ENCODE data around the gene NACC2.

- TF ChIP-seq CTCF (IDR thresholded peaks at IDR 0.05 in 2 of 3, conservative IDR thresholded peaks at IDR 0.05 in 1 of 3; ENCODE audit: control insufficient read depth in 2 of 3, extremely low read depth in 1 of 3, insufficient read depth in 1 of 3, low read depth in 3 of 3, low read length in 3 of 3) (no peak), PKNOX1 (IDR thresholded peaks at IDR 0.05) (no peak), RAD21 (IDR thresholded peaks at IDR 0.05; ENCODE audit: insufficient read depth, low read depth, low read length) (no peak), TARDBP (IDR thresholded peaks at IDR 0.05; ENCODE audit: borderline replicate concordance) (no peak), SUZ12 (IDR thresholded peaks at IDR 0.05; ENCODE audit: unreplicated experiment) (no peak), EP300 (IDR thresholded peaks at IDR 0.05; ENCODE audit: borderline replicate concordance in 1 of 2, control insufficient read depth in 1 of 2, low read depth in 2 of 2, low read length in 2 of 2) (no peak), POLR2AphosphoS2 (IDR thresholded peaks at IDR 0.05; ENCODE audit: low read depth, low read length) (no peak), ZNF24 (IDR thresholded peaks at IDR 0.05) (no peak), RFX5 (IDR thresholded peaks at IDR 0.05; ENCODE audit: low read depth, low read length) (no peak), KDM1A (IDR thresholded peaks at IDR 0.05; ENCODE audit: borderline replicate concordance) (no peak), MYB (IDR thresholded peaks at IDR 0.05; ENCODE audit: borderline replicate concordance, low read depth, low read length) (no peak), ZNF274 (IDR thresholded peaks at IDR 0.05; ENCODE audit: insufficient read depth, insufficient read length) (no peak)
- TF ChIP-seq, protein P1, sequence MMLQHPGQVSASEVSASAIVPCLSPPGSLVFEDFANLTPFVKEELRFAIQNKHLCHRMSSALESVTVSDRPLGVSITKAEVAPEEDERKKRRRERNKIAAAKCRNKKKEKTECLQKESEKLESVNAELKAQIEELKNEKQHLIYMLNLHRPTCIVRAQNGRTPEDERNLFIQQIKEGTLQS (IDR thresholded peaks at IDR 0.05; ENCODE audit: borderline replicate concordance, extremely low read depth, low read depth, low read length) = no peak
- TF ChIP-seq, protein P2, sequence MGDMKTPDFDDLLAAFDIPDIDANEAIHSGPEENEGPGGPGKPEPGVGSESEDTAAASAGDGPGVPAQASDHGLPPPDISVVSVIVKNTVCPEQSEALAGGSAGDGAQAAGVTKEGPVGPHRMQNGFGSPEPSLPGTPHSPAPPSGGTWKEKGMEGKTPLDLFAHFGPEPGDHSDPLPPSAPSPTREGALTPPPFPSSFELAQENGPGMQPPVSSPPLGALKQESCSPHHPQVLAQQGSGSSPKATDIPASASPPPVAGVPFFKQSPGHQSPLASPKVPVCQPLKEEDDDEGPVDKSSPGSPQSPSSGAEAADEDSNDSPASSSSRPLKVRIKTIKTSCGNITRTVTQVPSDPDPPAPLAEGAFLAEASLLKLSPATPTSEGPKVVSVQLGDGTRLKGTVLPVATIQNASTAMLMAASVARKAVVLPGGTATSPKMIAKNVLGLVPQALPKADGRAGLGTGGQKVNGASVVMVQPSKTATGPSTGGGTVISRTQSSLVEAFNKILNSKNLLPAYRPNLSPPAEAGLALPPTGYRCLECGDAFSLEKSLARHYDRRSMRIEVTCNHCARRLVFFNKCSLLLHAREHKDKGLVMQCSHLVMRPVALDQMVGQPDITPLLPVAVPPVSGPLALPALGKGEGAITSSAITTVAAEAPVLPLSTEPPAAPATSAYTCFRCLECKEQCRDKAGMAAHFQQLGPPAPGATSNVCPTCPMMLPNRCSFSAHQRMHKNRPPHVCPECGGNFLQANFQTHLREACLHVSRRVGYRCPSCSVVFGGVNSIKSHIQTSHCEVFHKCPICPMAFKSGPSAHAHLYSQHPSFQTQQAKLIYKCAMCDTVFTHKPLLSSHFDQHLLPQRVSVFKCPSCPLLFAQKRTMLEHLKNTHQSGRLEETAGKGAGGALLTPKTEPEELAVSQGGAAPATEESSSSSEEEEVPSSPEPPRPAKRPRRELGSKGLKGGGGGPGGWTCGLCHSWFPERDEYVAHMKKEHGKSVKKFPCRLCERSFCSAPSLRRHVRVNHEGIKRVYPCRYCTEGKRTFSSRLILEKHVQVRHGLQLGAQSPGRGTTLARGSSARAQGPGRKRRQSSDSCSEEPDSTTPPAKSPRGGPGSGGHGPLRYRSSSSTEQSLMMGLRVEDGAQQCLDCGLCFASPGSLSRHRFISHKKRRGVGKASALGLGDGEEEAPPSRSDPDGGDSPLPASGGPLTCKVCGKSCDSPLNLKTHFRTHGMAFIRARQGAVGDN (IDR thresholded peaks at IDR 0.05) = no peak
Observed at GRCh38 chr9:135992486-135993408, 102.3 kb downstream of the NACC2 start.

Data from GM12878 (cell line).